H9 (cell line): ENCODE measurements around the gene CHADL. TPM values are rescaled to one million over a fixed set of nuclear protein-coding genes. Genes with fewer than 3 reads are reported as not detected.
"Not testable (repeated sequence)": the region's sequence is repeated elsewhere in the genome, so short reads cannot be mapped to it uniquely, and the experiment has no call there.

Experiments
- DNase-seq: peaks from one replicate; pipeline ENCODE4 v3.0.0-alpha.2; 2017
- H2AFZ ChIP-seq: one replicate; pipeline ENCODE4 v1.6.1; 2013; ENCODE audit warnings: mild to moderate bottlenecking, low read length, control low read depth, moderate library complexity
- H2AK5ac ChIP-seq: 2 replicates; pipeline ENCODE4 v1.6.1; 2013; ENCODE audit warnings: low read length, control low read depth, mixed read lengths; ENCODE audit not compliant: insufficient read length
- H2BK120ac ChIP-seq: one replicate; pipeline ENCODE4 v1.6.1; 2013; ENCODE audit warnings: low read depth, mild to moderate bottlenecking, low read length, control low read depth, inconsistent platforms; ENCODE audit not compliant: poor library complexity, severe bottlenecking
- H2BK12ac ChIP-seq: 2 replicates; pipeline ENCODE4 v1.6.1; 2013; ENCODE audit warnings: low read length, control low read depth, mixed read lengths, low read depth; ENCODE audit not compliant: insufficient read length
- H2BK15ac ChIP-seq: 2 replicates; pipeline ENCODE4 v1.6.1; 2013; ENCODE audit warnings: low read depth, low read length, control low read depth
- H2BK20ac ChIP-seq: one replicate; pipeline ENCODE4 v1.6.1; 2013; ENCODE audit warnings: low read depth, mild to moderate bottlenecking, low read length, control low read depth, inconsistent platforms; ENCODE audit not compliant: poor library complexity, severe bottlenecking
- H2BK5ac ChIP-seq: 2 replicates; pipeline ENCODE4 v1.6.1; 2013; ENCODE audit warnings: low read length, control low read depth, mixed read lengths; ENCODE audit not compliant: insufficient read length
- H3K14ac ChIP-seq: 2 replicates; pipeline ENCODE4 v1.6.1; 2013; ENCODE audit warnings: low read length, control low read depth; ENCODE audit not compliant: insufficient read depth
- H3K18ac ChIP-seq: 2 replicates; pipeline ENCODE4 v1.6.1; 2013; ENCODE audit warnings: low read depth, mild to moderate bottlenecking, mixed read lengths, low read length, control low read depth; ENCODE audit not compliant: insufficient read length
- H3K23ac ChIP-seq: 2 replicates; pipeline ENCODE4 v1.6.1; 2013; ENCODE audit warnings: low read length, control low read depth, mixed read lengths, low read depth; ENCODE audit not compliant: insufficient read length
- H3K23me2 ChIP-seq: 2 replicates; pipeline ENCODE4 v1.6.1; 2013; ENCODE audit warnings: low read depth, mild to moderate bottlenecking, mixed read lengths, low read length, control low read depth; ENCODE audit not compliant: insufficient read length, poor library complexity, severe bottlenecking
- H3K27ac ChIP-seq: 2 replicates; pipeline ENCODE4 v1.5.1; 2013; ENCODE audit warnings: low read length, control low read depth, mixed read lengths, low read depth; ENCODE audit not compliant: insufficient read length
- H3K27me3 ChIP-seq: 2 replicates; pipeline ENCODE4 v1.6.1; 2013; ENCODE audit warnings: low read length, control low read depth, inconsistent platforms; ENCODE audit not compliant: insufficient read depth
- H3K4ac ChIP-seq: 2 replicates; pipeline ENCODE4 v1.6.1; 2013; ENCODE audit warnings: low read depth, mild to moderate bottlenecking, control low read depth, inconsistent platforms, low read length, moderate library complexity
- H3K4me1 ChIP-seq: 2 replicates; pipeline ENCODE4 v1.6.1; 2013; ENCODE audit warnings: low read length, control low read depth, inconsistent platforms; ENCODE audit not compliant: insufficient read depth
- H3K4me2 ChIP-seq: 2 replicates; pipeline ENCODE4 v1.6.1; 2013; ENCODE audit warnings: low read length, control low read depth, mixed read lengths; ENCODE audit not compliant: insufficient read length, insufficient read depth
- H3K56ac ChIP-seq: 2 replicates; pipeline ENCODE4 v1.6.1; 2013; ENCODE audit warnings: low read depth, mild to moderate bottlenecking, mixed read lengths, low read length, control low read depth; ENCODE audit not compliant: insufficient read length
- H3K79me1 ChIP-seq: 2 replicates; pipeline ENCODE4 v1.6.1; 2013; ENCODE audit warnings: low read depth, mild to moderate bottlenecking, moderate library complexity, low read length, control low read depth, inconsistent platforms; ENCODE audit not compliant: insufficient read depth, poor library complexity, severe bottlenecking
- H3K79me2 ChIP-seq: 2 replicates; pipeline ENCODE4 v1.6.1; 2013; ENCODE audit warnings: low read length, control low read depth, inconsistent platforms; ENCODE audit not compliant: insufficient read depth
- H3K9ac ChIP-seq: 2 replicates; pipeline ENCODE4 v1.6.1; 2013; ENCODE audit warnings: low read length, control low read depth, mixed read lengths; ENCODE audit not compliant: insufficient read length; ENCODE audit errors: extremely low read depth
- H3K9me3 ChIP-seq: one replicate; pipeline ENCODE4 v1.6.1; 2013; ENCODE audit warnings: low read depth, low read length, inconsistent platforms; ENCODE audit not compliant: control insufficient read depth
- H3T11ph ChIP-seq: one replicate; pipeline ENCODE4 v1.6.1; 2013; ENCODE audit warnings: mild to moderate bottlenecking, low read length, control low read depth, inconsistent platforms
- H4K20me1 ChIP-seq: one replicate; pipeline ENCODE4 v1.6.1; 2013; ENCODE audit not compliant: control insufficient read depth, insufficient read length, insufficient read depth
- H4K5ac ChIP-seq: 2 replicates; pipeline ENCODE4 v1.6.1; 2013; ENCODE audit warnings: low read depth, mild to moderate bottlenecking, mixed read lengths, low read length, control low read depth; ENCODE audit not compliant: insufficient read length
- H4K8ac ChIP-seq: replicated peaks from 2 replicates; pipeline ENCODE4 v1.6.1; 2013; ENCODE audit warnings: low read length, control low read depth, mixed read lengths, low read depth; ENCODE audit not compliant: insufficient read length
- H4K91ac ChIP-seq: 2 replicates; pipeline ENCODE4 v1.6.1; 2013; ENCODE audit warnings: low read depth, mild to moderate bottlenecking, moderate library complexity, mixed read lengths, low read length, control low read depth; ENCODE audit not compliant: insufficient read length
- H3K27ac Mint-ChIP-seq, 3 experiments: 2 replicates in 2 of 3; 3 replicates in 1 of 3; pipeline ENCODE4 v1.8.0; 2020 to 2021; ENCODE audit warnings: mixed read lengths in 3 of 3, mild to moderate bottlenecking in 1 of 3, moderate library complexity in 1 of 3
- H3K27me3 Mint-ChIP-seq: 2 replicates; pipeline ENCODE4 v1.8.0; 2021; ENCODE audit warnings: low read depth, mild to moderate bottlenecking, moderate library complexity, mixed read lengths
- H3K36me3 Mint-ChIP-seq, 3 experiments: 2 replicates in 2 of 3; 3 replicates in 1 of 3; pipeline ENCODE4 v1.8.0; 2020 to 2021; ENCODE audit warnings: low read depth in 3 of 3, mixed read lengths in 3 of 3; ENCODE audit not compliant: insufficient read depth in 1 of 3
- H3K4me1 Mint-ChIP-seq, 2 experiments: 2 replicates each; pipeline ENCODE4 v1.8.0; 2020; ENCODE audit warnings: mixed read lengths in 2 of 2
- H3K4me3 Mint-ChIP-seq, 2 experiments: 2 replicates in 1 of 2; 3 replicates in 1 of 2; pipeline ENCODE4 v1.8.0; 2020 to 2021; ENCODE audit warnings: mild to moderate bottlenecking in 2 of 2, mixed read lengths in 2 of 2, moderate library complexity in 1 of 2
- H3K9me3 Mint-ChIP-seq, 2 experiments: 2 replicates in 1 of 2; 3 replicates in 1 of 2; pipeline ENCODE4 v1.8.0; 2020; ENCODE audit warnings: mild to moderate bottlenecking in 2 of 2, mixed read lengths in 2 of 2, moderate library complexity in 1 of 2
- WGBS: extraction: QIAGEN DNeasy Blood & Tissue Kit; methylation state at CpG from one replicate; pipeline ENCODE4 v1.1.7; 2013; ENCODE audit warnings: missing lambda C conversion rate, low lambda C conversion rate, mixed read lengths; ENCODE audit not compliant: insufficient read length; ENCODE audit errors: extremely low coverage; 5-methylcytosine and 5-hydroxymethylcytosine counted together
- total RNA-seq: library from RNA; stranded (reverse); gene quantifications from 2 replicates; pipeline ENCODE4 v1.2.1, GENCODE V29; 2021
- TF ChIP-seq, protein P1 (sequence below): fragments of 200-600 bp; sonication (generic); conservative IDR thresholded peaks from 3 replicates; pipeline ENCODE4 v1.8.0; 2021; ENCODE audit warnings: antibody characterized with exemption, mild to moderate bottlenecking

The CHADL gene
- total RNA-seq, 1 experiment from 2014 or later = 1.6 TPM

- Histone ChIP-seq H3K79me2 (no peaks in the 10 kb centered on the region), H3T11ph (no peak overlapping the region), H3K27me3 (no peaks in the 10 kb centered on the region), H4K5ac (no peak overlapping the region), H3K4me2 (no peak overlapping the region), H2BK120ac (no peak overlapping the region), H3K56ac (no peak overlapping the region), H2AK5ac (no peak overlapping the region), H3K4me1 (no peaks in the 10 kb centered on the region), H3K14ac (no peak overlapping the region), H3K9me3 (no peaks in the 10 kb centered on the region), H2BK20ac (no peak overlapping the region), H3K18ac (no peak overlapping the region), H3K23me2 (no peaks in the 10 kb centered on the region), H2AFZ (no peak overlapping the region), H3K9ac (no peak overlapping the region), H3K23ac (no peak overlapping the region), H4K8ac (no peak overlapping the region), H4K91ac (no peak overlapping the region), H3K79me1 (no peaks in the 10 kb centered on the region), H2BK12ac (no peak overlapping the region), H3K4ac (no peak overlapping the region), H3K27ac (no peak overlapping the region), H2BK15ac (no peak overlapping the region), H2BK5ac (no peak overlapping the region), H4K20me1 (no peaks in the 10 kb centered on the region)
- TF ChIP-seq, protein P1, sequence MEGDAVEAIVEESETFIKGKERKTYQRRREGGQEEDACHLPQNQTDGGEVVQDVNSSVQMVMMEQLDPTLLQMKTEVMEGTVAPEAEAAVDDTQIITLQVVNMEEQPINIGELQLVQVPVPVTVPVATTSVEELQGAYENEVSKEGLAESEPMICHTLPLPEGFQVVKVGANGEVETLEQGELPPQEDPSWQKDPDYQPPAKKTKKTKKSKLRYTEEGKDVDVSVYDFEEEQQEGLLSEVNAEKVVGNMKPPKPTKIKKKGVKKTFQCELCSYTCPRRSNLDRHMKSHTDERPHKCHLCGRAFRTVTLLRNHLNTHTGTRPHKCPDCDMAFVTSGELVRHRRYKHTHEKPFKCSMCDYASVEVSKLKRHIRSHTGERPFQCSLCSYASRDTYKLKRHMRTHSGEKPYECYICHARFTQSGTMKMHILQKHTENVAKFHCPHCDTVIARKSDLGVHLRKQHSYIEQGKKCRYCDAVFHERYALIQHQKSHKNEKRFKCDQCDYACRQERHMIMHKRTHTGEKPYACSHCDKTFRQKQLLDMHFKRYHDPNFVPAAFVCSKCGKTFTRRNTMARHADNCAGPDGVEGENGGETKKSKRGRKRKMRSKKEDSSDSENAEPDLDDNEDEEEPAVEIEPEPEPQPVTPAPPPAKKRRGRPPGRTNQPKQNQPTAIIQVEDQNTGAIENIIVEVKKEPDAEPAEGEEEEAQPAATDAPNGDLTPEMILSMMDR = no peak
- no peak overlapping the region for H3K4me3 Mint-ChIP-seq
- DNase-seq = no peak
- H3K9me3 Mint-ChIP-seq = no peaks in the 10 kb centered on the region
- H3K4me1 Mint-ChIP-seq = peaks cover 6 to 17% of the 10 kb centered on the region in 2 experiments; a peak in 3 of 4 replicates
- no peak overlapping the region; a peak in 1 of 7 replicates for H3K27ac Mint-ChIP-seq
- peaks cover 67 to 99% (median 94%) of the 10 kb centered on the region in 3 experiments for H3K36me3 Mint-ChIP-seq
- no peaks in the 10 kb centered on the region for H3K27me3 Mint-ChIP-seq
- no CpG with 5 or more reads among the region's 7 CpGs for WGBS
Measured at GRCh38 chr22:41260871-41261270, 20.1 kb upstream of the CHADL start.

GRCh38 chr22:41259756-41260155, 19.0 kb upstream of the CHADL start:
- not testable (repeated sequence) for H3K79me1 ChIP-seq, H3K56ac ChIP-seq, H2BK5ac ChIP-seq, H3K79me2 ChIP-seq, H3K4me1 ChIP-seq, H3K27ac Mint-ChIP-seq, H3K9me3 ChIP-seq, H4K5ac ChIP-seq, H2BK15ac ChIP-seq, H2AFZ ChIP-seq, H3T11ph ChIP-seq, H3K9me3 Mint-ChIP-seq, H4K20me1 ChIP-seq, H3K18ac ChIP-seq, H4K8ac ChIP-seq, H3K9ac ChIP-seq, H3K4me2 ChIP-seq, DNase-seq, H3K23me2 ChIP-seq, H3K27ac ChIP-seq, H3K4ac ChIP-seq, H3K4me3 Mint-ChIP-seq, H3K23ac ChIP-seq, H2BK20ac ChIP-seq, H3K27me3 ChIP-seq, H2AK5ac ChIP-seq, H3K14ac ChIP-seq, H4K91ac ChIP-seq, H2BK12ac ChIP-seq, H3K27me3 Mint-ChIP-seq, H2BK120ac ChIP-seq
- no CpG with 5 or more reads among the region's 4 CpGs for WGBS
- Mint-ChIP-seq H3K36me3 (peaks cover 65 to 99% (median 96%) of the 10 kb centered on the region in 3 experiments), H3K4me1 (peaks cover 6 to 17% of the 10 kb centered on the region in 2 experiments; a peak in 3 of 4 replicates)
